ENCODE data around the gene ACTL7A.
"Not testable (repeated sequence)": the region's sequence is repeated elsewhere in the genome, so short reads cannot be mapped to it uniquely, and the experiment has no call there.

GRCh38 chr9:108899023-108899695, 37.1 kb downstream of the ACTL7A start:
- TF ChIP-seq POLR2AphosphoS5, POLR2A (IDR thresholded peaks at IDR 0.05): not testable (repeated sequence)
